H1 (cell line): Measurements from ENCODE around the gene ORC6.
"Not testable (repeated sequence)": the region's sequence is repeated elsewhere in the genome, so short reads cannot be mapped to it uniquely, and the experiment has no call there.

Source experiments
- CREB1 ChIP-seq: IDR thresholded peaks from 2 replicates; pipeline ENCODE4 v1.6.1; 2012; ENCODE audit warnings: inconsistent platforms
- JUN ChIP-seq: IDR thresholded peaks from 2 replicates; pipeline ENCODE4 v1.6.1; 2011; ENCODE audit warnings: low read depth, mild to moderate bottlenecking, improper control_type of control experiment, low read length
- SIN3A ChIP-seq, 2 experiments: IDR thresholded peaks in 1 of 2; conservative IDR thresholded peaks in 1 of 2; 2 replicates each; pipeline ENCODE4 v1.6.1; 2011 to 2012; ENCODE audit warnings: low read length in 2 of 2, improper control_type of control experiment in 1 of 2, low read depth in 1 of 2, mild to moderate bottlenecking in 1 of 2
- TF ChIP-seq, protein P1 (sequence below): IDR thresholded peaks from 2 replicates; pipeline ENCODE4 v1.6.1; 2011; ENCODE audit warnings: low read depth, mild to moderate bottlenecking, low read length; ENCODE audit not compliant: insufficient read depth

GRCh38 chr16:46677943-46678342 lies 11.5 kb upstream of the ORC6 start:
- TF ChIP-seq, protein P1, sequence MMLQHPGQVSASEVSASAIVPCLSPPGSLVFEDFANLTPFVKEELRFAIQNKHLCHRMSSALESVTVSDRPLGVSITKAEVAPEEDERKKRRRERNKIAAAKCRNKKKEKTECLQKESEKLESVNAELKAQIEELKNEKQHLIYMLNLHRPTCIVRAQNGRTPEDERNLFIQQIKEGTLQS: not testable (repeated sequence)
- TF ChIP-seq CREB1; JUN; SIN3A (conservative IDR thresholded peaks at IDR 0.05 in 1 of 2, IDR thresholded peaks at IDR 0.05 in 1 of 2; ENCODE audit: low read depth in 1 of 2, low read length in 2 of 2): not testable (repeated sequence)
